ENCODE measurements around the gene SLC2A11.

DNA sequence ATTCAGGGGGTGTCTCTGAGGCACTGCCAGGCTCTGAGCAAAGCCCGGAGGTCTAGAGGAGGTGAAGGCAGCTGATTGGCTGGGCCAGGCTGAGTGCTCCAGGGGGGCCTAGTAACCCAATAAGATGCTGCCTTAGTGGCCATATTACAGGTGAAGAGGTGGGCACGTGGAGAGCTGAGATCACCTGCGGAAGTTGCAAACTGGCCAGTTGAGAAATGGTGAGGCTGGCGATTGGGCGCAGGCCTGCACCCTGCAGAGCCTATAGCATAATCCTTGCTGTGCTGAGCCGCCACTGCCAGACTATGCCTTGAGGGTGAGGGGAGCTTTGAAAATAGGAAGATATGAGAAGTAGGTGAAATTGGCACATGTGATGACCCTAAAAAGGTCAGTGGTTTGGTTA, 40.5 kb upstream of the SLC2A11 start:
- TF ChIP-seq, protein P1, sequence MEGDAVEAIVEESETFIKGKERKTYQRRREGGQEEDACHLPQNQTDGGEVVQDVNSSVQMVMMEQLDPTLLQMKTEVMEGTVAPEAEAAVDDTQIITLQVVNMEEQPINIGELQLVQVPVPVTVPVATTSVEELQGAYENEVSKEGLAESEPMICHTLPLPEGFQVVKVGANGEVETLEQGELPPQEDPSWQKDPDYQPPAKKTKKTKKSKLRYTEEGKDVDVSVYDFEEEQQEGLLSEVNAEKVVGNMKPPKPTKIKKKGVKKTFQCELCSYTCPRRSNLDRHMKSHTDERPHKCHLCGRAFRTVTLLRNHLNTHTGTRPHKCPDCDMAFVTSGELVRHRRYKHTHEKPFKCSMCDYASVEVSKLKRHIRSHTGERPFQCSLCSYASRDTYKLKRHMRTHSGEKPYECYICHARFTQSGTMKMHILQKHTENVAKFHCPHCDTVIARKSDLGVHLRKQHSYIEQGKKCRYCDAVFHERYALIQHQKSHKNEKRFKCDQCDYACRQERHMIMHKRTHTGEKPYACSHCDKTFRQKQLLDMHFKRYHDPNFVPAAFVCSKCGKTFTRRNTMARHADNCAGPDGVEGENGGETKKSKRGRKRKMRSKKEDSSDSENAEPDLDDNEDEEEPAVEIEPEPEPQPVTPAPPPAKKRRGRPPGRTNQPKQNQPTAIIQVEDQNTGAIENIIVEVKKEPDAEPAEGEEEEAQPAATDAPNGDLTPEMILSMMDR (IDR thresholded peaks at IDR 0.05), result no peak
- TF ChIP-seq EP300 (IDR thresholded peaks at IDR 0.05), result no peak
